ENCODE results near the gene P2RY2. TPM values are rescaled to one million over a fixed set of nuclear protein-coding genes. Genes with fewer than 3 reads are reported as not detected.

The P2RY2 gene
- total RNA-seq, 5 donors from 2014 or later (not counting 1 experiment from before 2014, with no cell fraction given) = 0.12 TPM; not detected in 4

GRCh38 chr11:73274722-73275380, 56.8 kb downstream of the P2RY2 start:
- H3K9me3 ChIP-seq = no peaks in the 10 kb centered on the region
- POLR2A ChIA-PET = no interaction called here
- CTCF ChIA-PET = interaction anchor here (0.5 to 0.7 kb wide), 2 partner anchors 30 to 592 kb away, joined by 3 read pairs; no protein-coding TSS in a partner anchor
- DNase-seq (no peak), ATAC-seq (replicated peaks in 1 of 4) (no peak)
- Mint-ChIP-seq H3K27me3 (peaks cover 3 to 18% of the 10 kb centered on the region in 2 donors), H3K4me3 (no peak overlapping the region), H3K4me1 (no peaks in the 10 kb centered on the region), H3K36me3 (no peaks in the 10 kb centered on the region), H3K27ac (no peak overlapping the region), H3K9me3 (no peaks in the 10 kb centered on the region)
- H3K27ac ChIP-seq (ENCODE audit: low read length) = no peak overlapping the region
- no peaks in the 10 kb centered on the region for H3K36me3 ChIP-seq (ENCODE audit: control insufficient read depth in 2 of 2, extremely low read depth in 1 of 2, insufficient read depth in 1 of 2, low read length in 1 of 2)
- H3K4me1 ChIP-seq (ENCODE audit: control insufficient read depth in 1 of 2, extremely low read depth in 1 of 2, insufficient read depth in 2 of 2, low read length in 2 of 2) = no peaks in the 10 kb centered on the region
- peaks cover 0 to 14% of the 10 kb centered on the region in 2 experiments for H3K27me3 ChIP-seq (replicated peaks in 1 of 2; ENCODE audit: control insufficient read depth in 2 of 2, extremely low read depth in 1 of 2, insufficient read depth in 2 of 2, low read length in 1 of 2)
- H3K4me3 ChIP-seq (ENCODE audit: control insufficient read depth in 1 of 2, extremely low read depth in 1 of 2, low read length in 1 of 2) = no peak overlapping the region
- WGBS (ENCODE audit: insufficient coverage) = 54% methylated on average over 8 of the region's 11 CpGs

- Histone ChIP-seq H3K9me3 (no peaks in the 10 kb centered on the region), H3K4me1 (ENCODE audit: control insufficient read depth in 1 of 2, extremely low read depth in 1 of 2, insufficient read depth in 2 of 2, low read length in 2 of 2) (no peaks in the 10 kb centered on the region), H3K27me3 (replicated peaks in 1 of 2; ENCODE audit: control insufficient read depth in 2 of 2, extremely low read depth in 1 of 2, insufficient read depth in 2 of 2, low read length in 1 of 2) (peaks cover 0 to 13% of the 10 kb centered on the region in 2 experiments), H3K27ac (ENCODE audit: low read length) (no peak overlapping the region), H3K36me3 (ENCODE audit: control insufficient read depth in 2 of 2, extremely low read depth in 1 of 2, insufficient read depth in 1 of 2, low read length in 1 of 2) (no peaks in the 10 kb centered on the region), H3K4me3 (ENCODE audit: control insufficient read depth in 1 of 2, extremely low read depth in 1 of 2, low read length in 1 of 2) (no peak overlapping the region)
- POLR2A ChIA-PET = no interaction called here
- Mint-ChIP-seq H3K27ac (no peak overlapping the region), H3K4me1 (no peaks in the 10 kb centered on the region), H3K4me3 (no peak overlapping the region), H3K27me3 (peaks cover 3 to 18% of the 10 kb centered on the region in 2 donors), H3K9me3 (no peaks in the 10 kb centered on the region), H3K36me3 (no peaks in the 10 kb centered on the region)
- ATAC-seq (replicated peaks in 1 of 4) (no peak), DNase-seq (no peak)
- CTCF ChIA-PET = no interaction called here
- WGBS (ENCODE audit: insufficient coverage) = no CpG with 5 or more reads among the region's 4 CpGs
Observed at GRCh38 chr11:73275381-73275750, 57.3 kb downstream of the P2RY2 start.

GRCh38 chr11:73277467-73277866, 59.4 kb downstream of the P2RY2 start:
- Histone ChIP-seq H3K4me3 (ENCODE audit: control insufficient read depth in 1 of 2, extremely low read depth in 1 of 2, low read length in 1 of 2) (no peak overlapping the region), H3K27me3 (replicated peaks in 1 of 2; ENCODE audit: control insufficient read depth in 2 of 2, extremely low read depth in 1 of 2, insufficient read depth in 2 of 2, low read length in 1 of 2) (peaks cover 0 to 20% of the 10 kb centered on the region in 2 experiments), H3K36me3 (ENCODE audit: control insufficient read depth in 2 of 2, extremely low read depth in 1 of 2, insufficient read depth in 1 of 2, low read length in 1 of 2) (no peaks in the 10 kb centered on the region), H3K27ac (ENCODE audit: low read length) (no peak overlapping the region), H3K9me3 (no peaks in the 10 kb centered on the region), H3K4me1 (ENCODE audit: control insufficient read depth in 1 of 2, extremely low read depth in 1 of 2, insufficient read depth in 2 of 2, low read length in 2 of 2) (no peaks in the 10 kb centered on the region)
- Mint-ChIP-seq H3K36me3 (no peaks in the 10 kb centered on the region), H3K27me3 (peaks cover 3 to 12% of the 10 kb centered on the region in 2 donors), H3K9me3 (no peaks in the 10 kb centered on the region), H3K4me3 (no peak overlapping the region), H3K27ac (no peak overlapping the region), H3K4me1 (no peaks in the 10 kb centered on the region)
- DNase-seq = no peak
- POLR2A ChIA-PET = no interaction called here
- WGBS (ENCODE audit: insufficient coverage) = 75% methylated on average over 2 of the region's 3 CpGs
- CTCF ChIA-PET = no interaction called here
- ATAC-seq (replicated peaks in 1 of 4) = no peak

GRCh38 chr11:73280626-73281025, 62.5 kb downstream of the P2RY2 start:
- 61% methylated on average over 5 of the region's 5 CpGs for WGBS (ENCODE audit: insufficient coverage)
- no peaks in the 10 kb centered on the region for H3K36me3 Mint-ChIP-seq

GRCh38 chr11:73281201-73281741, 63.2 kb downstream of the P2RY2 start:
- no peaks in the 10 kb centered on the region for H3K4me1 ChIP-seq (ENCODE audit: control insufficient read depth in 1 of 2, extremely low read depth in 1 of 2, insufficient read depth in 2 of 2, low read length in 2 of 2)
- no peaks in the 10 kb centered on the region for H3K4me1 Mint-ChIP-seq
- H3K9me3 ChIP-seq = no peaks in the 10 kb centered on the region
- H3K27ac ChIP-seq (ENCODE audit: low read length) = no peak overlapping the region
- no peaks in the 10 kb centered on the region for H3K36me3 Mint-ChIP-seq
- no peak for DNase-seq
- ChIA-PET CTCF (no interaction called here), POLR2A (no interaction called here)
- no peak overlapping the region for H3K4me3 ChIP-seq (ENCODE audit: control insufficient read depth in 1 of 2, extremely low read depth in 1 of 2, low read length in 1 of 2)
- no peak for ATAC-seq (replicated peaks in 1 of 4)
- H3K36me3 ChIP-seq (ENCODE audit: control insufficient read depth in 2 of 2, extremely low read depth in 1 of 2, insufficient read depth in 1 of 2, low read length in 1 of 2) = no peaks in the 10 kb centered on the region
- H3K27ac Mint-ChIP-seq = no peak overlapping the region
- H3K27me3 ChIP-seq (replicated peaks in 1 of 2; ENCODE audit: control insufficient read depth in 2 of 2, extremely low read depth in 1 of 2, insufficient read depth in 2 of 2, low read length in 1 of 2) = peaks cover 0 to 15% of the 10 kb centered on the region in 2 experiments
- 80% methylated on average over 2 of the region's 3 CpGs for WGBS (ENCODE audit: insufficient coverage)
- no peak overlapping the region for H3K4me3 Mint-ChIP-seq
- H3K9me3 Mint-ChIP-seq = no peaks in the 10 kb centered on the region
- H3K27me3 Mint-ChIP-seq = peaks cover 0 to 3% of the 10 kb centered on the region in 2 donors

More at GRCh38 chr11:73280626-73281025, 62.5 kb downstream of the P2RY2 start:
- Histone ChIP-seq H3K27me3 (replicated peaks in 1 of 2; ENCODE audit: control insufficient read depth in 2 of 2, extremely low read depth in 1 of 2, insufficient read depth in 2 of 2, low read length in 1 of 2) (peaks cover 0 to 15% of the 10 kb centered on the region in 2 experiments), H3K36me3 (ENCODE audit: control insufficient read depth in 2 of 2, extremely low read depth in 1 of 2, insufficient read depth in 1 of 2, low read length in 1 of 2) (no peaks in the 10 kb centered on the region), H3K4me3 (ENCODE audit: control insufficient read depth in 1 of 2, extremely low read depth in 1 of 2, low read length in 1 of 2) (no peak overlapping the region), H3K27ac (ENCODE audit: low read length) (no peak overlapping the region), H3K9me3 (no peaks in the 10 kb centered on the region), H3K4me1 (ENCODE audit: control insufficient read depth in 1 of 2, extremely low read depth in 1 of 2, insufficient read depth in 2 of 2, low read length in 2 of 2) (no peaks in the 10 kb centered on the region)
- no peaks in the 10 kb centered on the region for H3K4me1 Mint-ChIP-seq
- DNase-seq = no peak
- H3K4me3 Mint-ChIP-seq = no peak overlapping the region
- POLR2A ChIA-PET = no interaction called here
- CTCF ChIA-PET = no interaction called here
- no peak overlapping the region for H3K27ac Mint-ChIP-seq
- no peak for ATAC-seq (replicated peaks in 1 of 4)
- H3K9me3 Mint-ChIP-seq = no peaks in the 10 kb centered on the region
- peaks cover 0 to 3% of the 10 kb centered on the region in 2 donors for H3K27me3 Mint-ChIP-seq

- ChIA-PET POLR2A (no interaction called here), CTCF (no interaction called here)
- peaks cover 0 to 3% of the 10 kb centered on the region in 2 donors for H3K27me3 Mint-ChIP-seq
- Histone ChIP-seq H3K4me1 (ENCODE audit: control insufficient read depth in 1 of 2, extremely low read depth in 1 of 2, insufficient read depth in 2 of 2, low read length in 2 of 2) (no peaks in the 10 kb centered on the region), H3K9me3 (no peaks in the 10 kb centered on the region), H3K4me3 (ENCODE audit: control insufficient read depth in 1 of 2, extremely low read depth in 1 of 2, low read length in 1 of 2) (no peak overlapping the region), H3K27me3 (replicated peaks in 1 of 2; ENCODE audit: control insufficient read depth in 2 of 2, extremely low read depth in 1 of 2, insufficient read depth in 2 of 2, low read length in 1 of 2) (peaks cover 0 to 15% of the 10 kb centered on the region in 2 experiments), H3K27ac (ENCODE audit: low read length) (no peak overlapping the region), H3K36me3 (ENCODE audit: control insufficient read depth in 2 of 2, extremely low read depth in 1 of 2, insufficient read depth in 1 of 2, low read length in 1 of 2) (no peaks in the 10 kb centered on the region)
- H3K27ac Mint-ChIP-seq = no peak overlapping the region
- ATAC-seq (replicated peaks in 1 of 4) (no peak), DNase-seq (no peak)
- no peak overlapping the region for H3K4me3 Mint-ChIP-seq
- no peaks in the 10 kb centered on the region for H3K36me3 Mint-ChIP-seq
- H3K9me3 Mint-ChIP-seq = no peaks in the 10 kb centered on the region
- no peaks in the 10 kb centered on the region for H3K4me1 Mint-ChIP-seq
- 65% methylated on average over 2 of the region's 3 CpGs for WGBS (ENCODE audit: insufficient coverage)
Observed at GRCh38 chr11:73281796-73282660, 63.9 kb downstream of the P2RY2 start.
